ENCODE results near the gene ETFB.

DNA sequence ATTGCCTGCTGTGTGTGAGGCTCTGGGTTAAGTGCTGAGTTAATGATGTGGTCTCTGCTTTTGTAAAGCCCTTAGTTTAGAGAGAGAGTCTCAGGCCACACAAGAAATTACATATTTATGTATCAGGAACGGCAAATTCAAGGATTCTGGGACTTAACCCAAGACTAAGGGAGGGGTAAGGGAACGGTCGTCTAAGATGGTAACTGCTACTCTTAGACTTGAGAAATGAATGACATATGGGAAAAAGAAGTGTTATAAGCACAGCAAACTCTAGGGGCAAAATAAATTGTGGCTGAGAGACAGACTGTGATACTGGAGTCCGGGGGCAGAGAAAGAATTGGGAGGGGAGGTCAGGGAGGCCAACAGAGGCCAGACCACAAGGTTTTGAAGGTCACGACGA lies 34.5 kb downstream of the ETFB start:
- TF ChIP-seq POLR2A (IDR thresholded peaks at IDR 0.05; ENCODE audit: low read length) (no peak), GATA1 (IDR thresholded peaks at IDR 0.05; ENCODE audit: low read depth, low read length) (no peak)

Data from erythroblast (primary cell).